H9 (cell line): ENCODE measurements around the gene USP21. TPM values are rescaled to one million over a fixed set of nuclear protein-coding genes. Genes with fewer than 3 reads are reported as not detected.

ENCODE experiments used
- DNase-seq: peaks from one replicate; pipeline ENCODE4 v3.0.0-alpha.2; 2017
- H2AFZ ChIP-seq: one replicate; pipeline ENCODE4 v1.6.1; 2013; ENCODE audit warnings: mild to moderate bottlenecking, low read length, control low read depth, moderate library complexity
- H2AK5ac ChIP-seq: 2 replicates; pipeline ENCODE4 v1.6.1; 2013; ENCODE audit warnings: low read length, control low read depth, mixed read lengths; ENCODE audit not compliant: insufficient read length
- H2BK120ac ChIP-seq: one replicate; pipeline ENCODE4 v1.6.1; 2013; ENCODE audit warnings: low read depth, mild to moderate bottlenecking, low read length, control low read depth, inconsistent platforms; ENCODE audit not compliant: poor library complexity, severe bottlenecking
- H2BK12ac ChIP-seq: 2 replicates; pipeline ENCODE4 v1.6.1; 2013; ENCODE audit warnings: low read length, control low read depth, mixed read lengths, low read depth; ENCODE audit not compliant: insufficient read length
- H2BK15ac ChIP-seq: 2 replicates; pipeline ENCODE4 v1.6.1; 2013; ENCODE audit warnings: low read depth, low read length, control low read depth
- H2BK20ac ChIP-seq: one replicate; pipeline ENCODE4 v1.6.1; 2013; ENCODE audit warnings: low read depth, mild to moderate bottlenecking, low read length, control low read depth, inconsistent platforms; ENCODE audit not compliant: poor library complexity, severe bottlenecking
- H2BK5ac ChIP-seq: 2 replicates; pipeline ENCODE4 v1.6.1; 2013; ENCODE audit warnings: low read length, control low read depth, mixed read lengths; ENCODE audit not compliant: insufficient read length
- H3K14ac ChIP-seq: 2 replicates; pipeline ENCODE4 v1.6.1; 2013; ENCODE audit warnings: low read length, control low read depth; ENCODE audit not compliant: insufficient read depth
- H3K18ac ChIP-seq: 2 replicates; pipeline ENCODE4 v1.6.1; 2013; ENCODE audit warnings: low read depth, mild to moderate bottlenecking, mixed read lengths, low read length, control low read depth; ENCODE audit not compliant: insufficient read length
- H3K23ac ChIP-seq: 2 replicates; pipeline ENCODE4 v1.6.1; 2013; ENCODE audit warnings: low read length, control low read depth, mixed read lengths, low read depth; ENCODE audit not compliant: insufficient read length
- H3K23me2 ChIP-seq: 2 replicates; pipeline ENCODE4 v1.6.1; 2013; ENCODE audit warnings: low read depth, mild to moderate bottlenecking, mixed read lengths, low read length, control low read depth; ENCODE audit not compliant: insufficient read length, poor library complexity, severe bottlenecking
- H3K27ac ChIP-seq: 2 replicates; pipeline ENCODE4 v1.5.1; 2013; ENCODE audit warnings: low read length, control low read depth, mixed read lengths, low read depth; ENCODE audit not compliant: insufficient read length
- H3K27me3 ChIP-seq: 2 replicates; pipeline ENCODE4 v1.6.1; 2013; ENCODE audit warnings: low read length, control low read depth, inconsistent platforms; ENCODE audit not compliant: insufficient read depth
- H3K4ac ChIP-seq: 2 replicates; pipeline ENCODE4 v1.6.1; 2013; ENCODE audit warnings: low read depth, mild to moderate bottlenecking, control low read depth, inconsistent platforms, low read length, moderate library complexity
- H3K4me1 ChIP-seq: 2 replicates; pipeline ENCODE4 v1.6.1; 2013; ENCODE audit warnings: low read length, control low read depth, inconsistent platforms; ENCODE audit not compliant: insufficient read depth
- H3K4me2 ChIP-seq: 2 replicates; pipeline ENCODE4 v1.6.1; 2013; ENCODE audit warnings: low read length, control low read depth, mixed read lengths; ENCODE audit not compliant: insufficient read length, insufficient read depth
- H3K56ac ChIP-seq: 2 replicates; pipeline ENCODE4 v1.6.1; 2013; ENCODE audit warnings: low read depth, mild to moderate bottlenecking, mixed read lengths, low read length, control low read depth; ENCODE audit not compliant: insufficient read length
- H3K79me1 ChIP-seq: 2 replicates; pipeline ENCODE4 v1.6.1; 2013; ENCODE audit warnings: low read depth, mild to moderate bottlenecking, moderate library complexity, low read length, control low read depth, inconsistent platforms; ENCODE audit not compliant: insufficient read depth, poor library complexity, severe bottlenecking
- H3K79me2 ChIP-seq: 2 replicates; pipeline ENCODE4 v1.6.1; 2013; ENCODE audit warnings: low read length, control low read depth, inconsistent platforms; ENCODE audit not compliant: insufficient read depth
- H3K9ac ChIP-seq: 2 replicates; pipeline ENCODE4 v1.6.1; 2013; ENCODE audit warnings: low read length, control low read depth, mixed read lengths; ENCODE audit not compliant: insufficient read length; ENCODE audit errors: extremely low read depth
- H3K9me3 ChIP-seq: one replicate; pipeline ENCODE4 v1.6.1; 2013; ENCODE audit warnings: low read depth, low read length, inconsistent platforms; ENCODE audit not compliant: control insufficient read depth
- H3T11ph ChIP-seq: one replicate; pipeline ENCODE4 v1.6.1; 2013; ENCODE audit warnings: mild to moderate bottlenecking, low read length, control low read depth, inconsistent platforms
- H4K20me1 ChIP-seq: one replicate; pipeline ENCODE4 v1.6.1; 2013; ENCODE audit not compliant: control insufficient read depth, insufficient read length, insufficient read depth
- H4K5ac ChIP-seq: 2 replicates; pipeline ENCODE4 v1.6.1; 2013; ENCODE audit warnings: low read depth, mild to moderate bottlenecking, mixed read lengths, low read length, control low read depth; ENCODE audit not compliant: insufficient read length
- H4K8ac ChIP-seq: replicated peaks from 2 replicates; pipeline ENCODE4 v1.6.1; 2013; ENCODE audit warnings: low read length, control low read depth, mixed read lengths, low read depth; ENCODE audit not compliant: insufficient read length
- H4K91ac ChIP-seq: 2 replicates; pipeline ENCODE4 v1.6.1; 2013; ENCODE audit warnings: low read depth, mild to moderate bottlenecking, moderate library complexity, mixed read lengths, low read length, control low read depth; ENCODE audit not compliant: insufficient read length
- H3K27ac Mint-ChIP-seq, 3 experiments: 2 replicates in 2 of 3; 3 replicates in 1 of 3; pipeline ENCODE4 v1.8.0; 2020 to 2021; ENCODE audit warnings: mixed read lengths in 3 of 3, mild to moderate bottlenecking in 1 of 3, moderate library complexity in 1 of 3
- H3K27me3 Mint-ChIP-seq: 2 replicates; pipeline ENCODE4 v1.8.0; 2021; ENCODE audit warnings: low read depth, mild to moderate bottlenecking, moderate library complexity, mixed read lengths
- H3K36me3 Mint-ChIP-seq, 3 experiments: 2 replicates in 2 of 3; 3 replicates in 1 of 3; pipeline ENCODE4 v1.8.0; 2020 to 2021; ENCODE audit warnings: low read depth in 3 of 3, mixed read lengths in 3 of 3; ENCODE audit not compliant: insufficient read depth in 1 of 3
- H3K4me1 Mint-ChIP-seq, 2 experiments: 2 replicates each; pipeline ENCODE4 v1.8.0; 2020; ENCODE audit warnings: mixed read lengths in 2 of 2
- H3K4me3 Mint-ChIP-seq, 2 experiments: 2 replicates in 1 of 2; 3 replicates in 1 of 2; pipeline ENCODE4 v1.8.0; 2020 to 2021; ENCODE audit warnings: mild to moderate bottlenecking in 2 of 2, mixed read lengths in 2 of 2, moderate library complexity in 1 of 2
- H3K9me3 Mint-ChIP-seq, 2 experiments: 2 replicates in 1 of 2; 3 replicates in 1 of 2; pipeline ENCODE4 v1.8.0; 2020; ENCODE audit warnings: mild to moderate bottlenecking in 2 of 2, mixed read lengths in 2 of 2, moderate library complexity in 1 of 2
- CTCF ChIP-seq: fragments of 200-600 bp; sonication (generic); conservative IDR thresholded peaks from 3 replicates; pipeline ENCODE4 v1.8.0; 2021; ENCODE audit warnings: antibody characterized with exemption, mild to moderate bottlenecking
- WGBS: extraction: QIAGEN DNeasy Blood & Tissue Kit; methylation state at CpG from one replicate; pipeline ENCODE4 v1.1.7; 2013; ENCODE audit warnings: missing lambda C conversion rate, low lambda C conversion rate, mixed read lengths; ENCODE audit not compliant: insufficient read length; ENCODE audit errors: extremely low coverage; 5-methylcytosine and 5-hydroxymethylcytosine counted together
- total RNA-seq: library from RNA; stranded (reverse); gene quantifications from 2 replicates; pipeline ENCODE4 v1.2.1, GENCODE V29; 2021

USP21 gene
- total RNA-seq, 1 experiment from 2014 or later, result 17.9 TPM

- Histone ChIP-seq H3K27me3 (no peaks in the 10 kb centered on the region), H3T11ph (no peak within 1 kb of the TSS), H4K5ac (no peak within 1 kb of the TSS), H3K79me1 (no peaks in the 10 kb centered on the region), H3K9ac (peak within 1 kb of the TSS; percentile 78), H3K4me1 (no peaks in the 10 kb centered on the region; the same call in 1 of the 2 replicates), H3K56ac (no peak within 1 kb of the TSS), H3K9me3 (no peaks in the 10 kb centered on the region), H3K27ac (no peak within 1 kb of the TSS), H2BK20ac (no peak within 1 kb of the TSS), H2BK12ac (no peak within 1 kb of the TSS), H2BK5ac (no peak within 1 kb of the TSS), H3K18ac (peak within 1 kb of the TSS; percentile 91), H2AFZ (no peak within 1 kb of the TSS), H3K4me2 (peak within 1 kb of the TSS; percentile 76), H3K23me2 (peaks cover 6% of the 10 kb centered on the region), H3K14ac (peak within 1 kb of the TSS; percentile 93), H2BK120ac (no peak within 1 kb of the TSS), H3K79me2 (no peaks in the 10 kb centered on the region), H2AK5ac (no peak within 1 kb of the TSS), H4K8ac (no peak within 1 kb of the TSS), H2BK15ac (no peak within 1 kb of the TSS), H4K20me1 (no peaks in the 10 kb centered on the region), H3K4ac (no peak within 1 kb of the TSS), H3K23ac (no peak within 1 kb of the TSS), H4K91ac (no peak within 1 kb of the TSS)
- Mint-ChIP-seq H3K9me3 (no peaks in the 10 kb centered on the region), H3K4me1 (peaks cover 19 to 21% of the 10 kb centered on the region in 2 experiments), H3K27me3 (peaks cover 3% of the 10 kb centered on the region), H3K4me3 (peak within 1 kb of the TSS; percentile 93 to 100), H3K27ac (peak within 1 kb of the TSS; percentile 99 to 100 (median 100)), H3K36me3 (peaks cover 13 to 37% (median 35%) of the 10 kb centered on the region in 3 experiments; a peak in 6 of 7 replicates)
- peak; percentile 94 for DNase-seq
- WGBS, result no CpG with 5 or more reads among the region's 50 CpGs
- peak; percentile 50; the same call in 2 of the 3 replicates for TF ChIP-seq CTCF
These were observed 18.0 kb downstream of the USP21 start, which contains the start of gene B4GALT3 for GRCh38 chr1:161177112-161177935. B4GALT3 (minus strand) TSS chr1:161177507; CDS start chr1:161176060, 1,447 bp downstream.
